K562 (cell line): ENCODE results near the gene LRP6. TPM values are rescaled to one million over a fixed set of nuclear protein-coding genes. Genes with fewer than 3 reads are reported as not detected.

ENCODE experiments used
- CCAR2 ChIP-seq: fragments of 200-400 bp; formaldehyde crosslinking; IDR thresholded peaks from 2 replicates; pipeline ENCODE4 v1.6.1; 2017; ENCODE audit warnings: mild to moderate bottlenecking, low read depth, low read length
- ESRRB ChIP-seq: fragments of 250-450 bp; sonication (Bioruptor Pico); IDR thresholded peaks from 2 replicates; pipeline ENCODE4 v1.5.0; 2020; ENCODE audit warnings: mild to moderate bottlenecking, moderate library complexity, borderline replicate concordance
- HLTF ChIP-seq: fragments of 450-650 bp; IDR thresholded peaks from 2 replicates; pipeline ENCODE4 v1.6.1; 2016
- MLX ChIP-seq, 2 experiments: fragments of 450-650 bp in 1 of 2; sonication (generic) in 1 of 2; formaldehyde crosslinking; conservative IDR thresholded peaks; 2 replicates each; pipeline versions ENCODE4 v1.4.0 to v1.8.1; 2020 to 2022; ENCODE audit warnings: mild to moderate bottlenecking in 1 of 2, missing genetic modification reagents in 1 of 2
- NFATC3 ChIP-seq: fragments of 450-650 bp; IDR thresholded peaks from 2 replicates; pipeline ENCODE4 v1.6.1; 2017; ENCODE audit warnings: mild to moderate bottlenecking
- NFE2 ChIP-seq: IDR thresholded peaks from 2 replicates; pipeline ENCODE4 v1.6.1; 2014; ENCODE audit warnings: antibody characterized with exemption, low read depth
- NFIX ChIP-seq: fragments of 250-450 bp; sonication (Bioruptor Pico); IDR thresholded peaks from 2 replicates; pipeline ENCODE4 v1.4.0; 2020; ENCODE audit warnings: low read depth, mild to moderate bottlenecking, moderate library complexity
- RBM22 ChIP-seq: fragments of 200-400 bp; formaldehyde crosslinking; IDR thresholded peaks from 2 replicates; pipeline ENCODE4 v1.6.1; 2018; ENCODE audit warnings: low read length, low read depth; ENCODE audit not compliant: poor library complexity, severe bottlenecking
- RBM39 ChIP-seq: fragments of 200-400 bp; formaldehyde crosslinking; optimal IDR thresholded peaks from 2 replicates; pipeline ENCODE3; 2018; ENCODE audit warnings: low read depth, low read length
- RCOR1 ChIP-seq, 2 experiments: IDR thresholded peaks; 2 replicates each; pipeline ENCODE4 v1.6.1; 2012; ENCODE audit warnings: low read depth in 2 of 2, low read length in 2 of 2, borderline replicate concordance in 1 of 2, improper control_type of control experiment in 1 of 2
- SAFB2 ChIP-seq: fragments of 200-400 bp; formaldehyde crosslinking; IDR thresholded peaks from 2 replicates; pipeline ENCODE4 v1.6.1; 2018; ENCODE audit warnings: borderline replicate concordance, low read length, low read depth, moderate library complexity; ENCODE audit not compliant: severe bottlenecking
- SMC3 ChIP-seq: conservative IDR thresholded peaks from 2 replicates; pipeline ENCODE4 v1.6.1; 2011; ENCODE audit warnings: low read depth, low read length, improper control_type of control experiment; ENCODE audit not compliant: insufficient read depth
- STAT5A ChIP-seq: IDR thresholded peaks from 2 replicates; pipeline ENCODE4 v1.6.1; 2012; ENCODE audit warnings: low read length, inconsistent platforms, borderline replicate concordance
- STAT6 ChIP-seq: sonication (generic); formaldehyde crosslinking; IDR thresholded peaks from 2 replicates; pipeline ENCODE4 v1.8.1; 2023; ENCODE audit warnings: mild to moderate bottlenecking, missing genetic modification reagents
- TRIM24 ChIP-seq, 2 experiments: fragments of 450-650 bp; IDR thresholded peaks; 2 replicates each; pipeline ENCODE4 v1.6.1; 2016
- TRIM28 ChIP-seq: fragments of 450-650 bp; IDR thresholded peaks from 2 replicates; pipeline ENCODE4 v1.6.1; 2017
- U2AF1 ChIP-seq: fragments of 200-400 bp; formaldehyde crosslinking; optimal IDR thresholded peaks from 2 replicates; pipeline ENCODE3; 2017; ENCODE audit warnings: mild to moderate bottlenecking, low read depth, low read length, moderate library complexity
- ZFP36 ChIP-seq: fragments of 150-350 bp; IDR thresholded peaks from 2 replicates; pipeline ENCODE4 v1.6.1; 2018; ENCODE audit warnings: low read length, low read depth; ENCODE audit not compliant: partially characterized antibody
- ZNF165 ChIP-seq: fragments of 250-450 bp; sonication (Bioruptor Pico); IDR thresholded peaks from 2 replicates; pipeline ENCODE4 v1.4.0; 2020; ENCODE audit warnings: borderline replicate concordance
- ZNF175 ChIP-seq: fragments of 200-800 bp; sonication (Bioruptor generic); IDR thresholded peaks from 2 replicates; pipeline ENCODE4 v1.6.1; 2016; ENCODE audit warnings: low read depth, mild to moderate bottlenecking, missing genetic modification characterization, missing compliant biosample characterization
- ZNF253 ChIP-seq: fragments of 250-450 bp; sonication (Bioruptor Pico); conservative IDR thresholded peaks from 2 replicates; pipeline ENCODE4 v1.6.1; 2021; ENCODE audit warnings: mild to moderate bottlenecking
- ZNF311 ChIP-seq: fragments of 250-450 bp; sonication (Bioruptor Pico); IDR thresholded peaks from 2 replicates; pipeline ENCODE4 v1.4.0; 2020; ENCODE audit warnings: mild to moderate bottlenecking, moderate library complexity
- ZNF583 ChIP-seq: fragments of 250-450 bp; sonication (Bioruptor Pico); IDR thresholded peaks from 2 replicates; pipeline ENCODE4 v1.4.0; 2020
- ZNF764 ChIP-seq: fragments of 250-450 bp; sonication (Bioruptor Pico); IDR thresholded peaks from 2 replicates; pipeline ENCODE4 v1.4.0; 2020; ENCODE audit warnings: low read depth, mild to moderate bottlenecking, moderate library complexity
- ZNF778 ChIP-seq: fragments of 450-650 bp; formaldehyde crosslinking; IDR thresholded peaks from 2 replicates; pipeline ENCODE4 v1.4.0; 2020; ENCODE audit warnings: mild to moderate bottlenecking, moderate library complexity
- ZNF780A ChIP-seq: fragments of 250-450 bp; sonication (Bioruptor Pico); IDR thresholded peaks from 2 replicates; pipeline ENCODE4 v1.5.0; 2021; ENCODE audit warnings: mild to moderate bottlenecking
- polyA plus RNA-seq, 8 experiments: library from polyadenylated mRNA; depleted of rRNA in 4 of 8; stranded (reverse) in 5 of 8; unstranded in 3 of 8; fragments of >200 nt; fragmentation: Nextera tagmentation in 2 of 8; fragmentation: Illumina TruSeq in 1 of 8; extraction: Ambion mirVana in 2 of 8; extraction: Trizol in 1 of 8; gene quantifications; 2 replicates each; pipeline versions ENCODE4 v1.2.1 to v1.2.3, GENCODE V29; 2011 to 2014; ENCODE audit warnings: inconsistent platforms in 1 of 8, missing spikeins in 1 of 8
- total RNA-seq, 7 experiments: library from RNA; depleted of rRNA in 6 of 7; stranded (reverse); fragments of >200 nt in 6 of 7; fragmentation: Illumina TruSeq in 2 of 7; extraction: Trizol in 2 of 7; gene quantifications; 2 replicates each; pipeline versions ENCODE4 v1.2.1 to v1.2.3, GENCODE V29; 2011 to 2021; ENCODE audit warnings: low replicate concordance in 1 of 7

LRP6 gene
- total and polyA plus RNA-seq, 9 of the 15 experiments (the other 6 are each of a cell fraction or from before 2014, with no cell fraction given) = 3.0 to 17.0 (median 10.8) TPM

GRCh38 chr12:12266873-12267741 is at the start of gene LRP6 (continued):
- TF ChIP-seq ZNF165 (no peak), TRIM24 (IDR thresholded peaks at IDR 0.05) (peak; percentile 52 to 76; a peak in 3 of 4 replicates), RBM39 (no peak), STAT5A (peak; percentile 13; the same call in 1 of the 2 replicates), ZNF175 (CRISPR knock-in tag) (no peak), ZNF311 (CRISPR knock-in tag) (no peak), RBM22 (peak; percentile 81), ZNF780A (CRISPR knock-in tag) (no peak), SMC3 (no peak), SAFB2 (no peak), TRIM28 (peak; percentile 89), U2AF1 (peak; percentile 70), NFATC3 (no peak), CCAR2 (no peak), ZNF253 (CRISPR knock-in tag) (no peak), HLTF (peak; percentile 91), ZNF583 (CRISPR knock-in tag) (0 out of 2 replicates have a peak, but pooled peaks have one; percentile 32), ESRRB (CRISPR knock-in tag) (no peak), RCOR1 (IDR thresholded peaks at IDR 0.05; ENCODE audit: borderline replicate concordance in 1 of 2, low read depth in 2 of 2, low read length in 2 of 2) (0 out of 4 replicates have a peak, but pooled peaks of 1 of the 2 experiments have one; percentile 5), NFIX (no peak), STAT6 (no peak), ZNF778 (no peak), MLX (CRISPR knock-in tag; conservative IDR thresholded peaks at IDR 0.05) (no peak), ZFP36 (no peak), ZNF764 (CRISPR knock-in tag) (no peak), NFE2 (no peak)
